TTC549 (cell line): ENCODE measurements around the gene KISS1.

Source experiments
- FAIRE-seq: peaks from 2 replicates; lab custom pipeline; 2012; peaks lifted over from hg19 to GRCh38; lab: Jason Lieb, UNC

KISS1 gene

DNA sequence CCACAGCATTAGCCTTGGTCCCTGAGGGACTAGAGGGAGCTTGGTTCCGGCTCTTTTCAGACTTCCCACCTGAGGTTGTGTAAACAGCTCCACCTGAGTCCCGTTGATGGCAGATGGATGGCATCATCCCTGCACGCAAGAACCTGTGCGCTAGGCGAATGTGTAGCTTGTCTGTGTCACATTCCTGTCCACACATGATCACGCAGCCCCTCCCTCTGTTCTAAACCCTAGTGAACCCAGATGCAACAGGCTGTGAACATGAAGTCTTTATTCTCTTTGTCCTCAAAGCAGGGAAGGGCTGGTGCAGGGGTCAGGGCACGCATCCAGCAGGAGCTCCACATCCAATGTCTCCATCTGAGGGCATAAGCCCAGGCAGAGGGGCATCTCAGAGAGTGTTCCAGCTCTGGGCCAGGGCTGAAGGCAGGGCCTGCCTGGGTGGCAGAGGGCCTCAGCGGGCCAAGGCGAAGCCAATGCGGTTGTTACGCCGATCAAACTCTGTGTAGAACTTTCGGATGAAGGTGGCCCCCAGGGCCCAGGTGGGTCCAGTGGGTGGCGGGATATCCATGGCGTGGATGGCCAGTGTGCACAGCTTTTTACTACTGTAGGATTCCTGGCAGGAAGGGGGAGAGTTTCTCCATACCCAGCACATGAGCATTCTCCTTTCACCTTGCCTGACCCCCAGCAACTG is 41.6 kb downstream of the KISS1 start:
- FAIRE-seq, result no peak

GRCh38 chr1:204153667-204154066 is 42.6 kb downstream of the KISS1 start:
- no peak for FAIRE-seq

GRCh38 chr1:204152310-204153044 is 43.8 kb downstream of the KISS1 start:
- FAIRE-seq, result no peak

DNA sequence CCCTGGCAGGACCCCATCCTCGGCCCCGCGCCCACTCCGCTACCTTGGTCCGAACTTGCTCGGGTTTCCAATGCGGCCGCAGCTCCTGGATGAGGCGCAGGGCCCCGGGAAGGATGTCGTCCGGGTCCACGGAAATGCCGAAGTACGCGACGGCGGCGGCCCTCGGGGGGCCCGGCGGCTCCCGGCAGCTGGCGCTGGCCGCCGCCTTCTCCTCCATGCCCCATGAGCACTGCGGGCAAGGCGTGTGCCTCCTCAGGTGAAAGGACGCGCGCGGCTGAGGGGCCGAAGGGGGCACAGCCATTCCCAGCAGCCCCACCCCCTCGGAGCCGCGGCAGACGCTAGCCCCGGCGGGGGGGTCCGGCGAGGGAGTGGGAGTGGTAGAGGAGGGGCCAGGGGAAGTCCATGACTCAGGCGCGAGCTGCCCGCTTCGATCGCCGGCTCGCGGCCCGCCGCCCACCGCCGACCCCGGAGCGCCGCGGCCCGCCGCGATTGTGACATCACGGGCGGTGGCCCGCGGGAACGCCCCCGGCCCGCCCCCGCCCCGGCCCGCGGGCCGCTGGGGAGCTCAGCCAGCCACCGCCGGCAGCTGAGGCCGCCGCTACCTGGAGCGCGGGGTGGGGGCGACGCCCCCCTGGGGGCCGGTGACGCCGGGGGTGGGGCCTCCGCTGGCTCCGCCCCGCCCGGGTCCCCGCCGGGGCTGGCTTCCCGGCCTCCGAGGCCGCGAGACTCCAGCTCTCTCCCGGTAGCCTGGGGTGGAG is 44.6 kb downstream of the KISS1 start, which contains the start of gene ETNK2:
ETNK2 (minus strand) TSS at position 493 of the 758 bp plus-strand sequence; CDS start at position 301, 192 bp downstream.
- FAIRE-seq, result no peak

DNA sequence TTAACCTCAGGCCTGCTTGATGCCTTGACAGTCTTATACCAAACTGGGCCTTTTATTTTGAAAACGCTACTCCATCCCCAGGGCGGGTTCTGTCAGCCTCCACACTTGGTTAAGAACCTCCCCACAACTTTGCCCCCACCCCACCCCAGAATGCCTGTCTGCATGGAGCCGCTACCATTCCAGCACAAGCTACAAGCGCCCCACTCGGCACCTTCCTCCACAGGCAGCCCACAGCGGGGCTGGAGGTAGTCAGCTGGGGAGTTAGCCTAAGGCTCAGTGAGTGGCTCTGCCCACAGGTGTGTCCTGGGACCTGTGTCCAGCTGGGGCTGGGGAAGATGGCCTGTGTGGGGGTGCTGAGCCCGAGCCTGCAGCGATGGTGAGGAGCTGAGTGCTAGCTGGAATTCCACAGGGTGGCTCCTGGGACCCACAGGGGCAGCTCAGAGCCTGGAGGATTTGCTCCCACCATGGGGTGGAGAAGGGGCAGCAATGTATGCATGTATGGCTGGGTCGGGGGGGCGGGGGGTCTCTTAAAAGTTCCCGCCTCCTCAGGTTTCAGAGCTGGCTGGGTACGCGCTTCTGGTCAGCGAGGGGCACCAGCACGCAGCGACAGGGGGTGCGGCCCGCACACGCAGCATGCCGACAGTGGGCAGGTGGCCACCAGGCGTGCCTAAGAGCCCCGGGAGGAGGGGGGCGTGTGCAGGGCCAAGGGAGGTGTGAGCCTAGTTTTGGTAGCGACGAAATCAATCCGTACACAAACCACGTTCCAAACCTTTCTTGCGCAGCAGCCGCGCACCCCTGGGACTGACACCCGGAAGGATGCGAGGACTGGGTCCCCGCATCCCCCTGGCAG is 45.4 kb downstream of the KISS1 start:
- no peak for FAIRE-seq

- FAIRE-seq, result no peak
Observed at GRCh38 chr1:204149635-204150565, 46.4 kb downstream of the KISS1 start.

DNA sequence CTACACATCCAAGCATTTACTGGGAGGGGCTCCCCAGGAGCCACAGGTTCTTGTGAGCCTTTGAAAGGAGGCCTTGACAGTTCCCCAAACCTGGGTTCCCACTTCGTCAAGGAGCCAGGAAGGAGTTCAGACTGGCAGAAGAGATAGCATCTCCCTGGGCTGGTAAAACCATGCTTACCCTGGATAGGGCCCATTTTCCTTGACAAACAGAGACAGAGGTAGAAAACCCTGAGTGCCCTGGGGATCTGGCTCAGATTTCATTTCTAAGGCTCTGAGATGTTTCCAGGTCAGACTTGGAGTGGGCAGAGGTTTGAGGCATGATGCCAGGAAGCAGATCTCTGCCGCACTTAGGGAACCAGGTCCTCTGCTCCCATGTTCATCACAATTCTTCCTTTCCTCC is 47.2 kb downstream of the KISS1 start:
- FAIRE-seq, result no peak

- no peak for FAIRE-seq
Observed at GRCh38 chr1:204147406-204148383, 48.6 kb downstream of the KISS1 start.

DNA sequence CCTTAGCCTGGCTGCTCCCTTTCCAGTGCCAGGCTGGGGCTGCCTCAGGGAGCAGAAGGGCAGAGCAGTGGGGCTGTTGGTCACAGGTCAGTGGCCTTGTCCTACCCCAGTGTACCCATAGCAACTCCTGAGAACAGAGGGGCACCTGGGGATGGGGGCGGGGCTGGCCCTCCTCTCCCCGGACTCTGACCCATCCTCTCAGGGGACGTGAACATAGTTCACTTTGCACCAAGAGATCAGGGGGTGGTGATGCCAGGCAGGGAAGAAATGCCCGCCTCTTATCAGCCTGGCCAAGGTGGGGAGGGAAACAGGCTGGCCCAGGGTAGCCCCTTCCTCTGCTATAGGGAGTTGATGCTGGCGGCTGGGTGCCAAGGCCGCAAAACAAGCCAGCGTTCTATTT is 49.3 kb downstream of the KISS1 start:
- no peak for FAIRE-seq

DNA sequence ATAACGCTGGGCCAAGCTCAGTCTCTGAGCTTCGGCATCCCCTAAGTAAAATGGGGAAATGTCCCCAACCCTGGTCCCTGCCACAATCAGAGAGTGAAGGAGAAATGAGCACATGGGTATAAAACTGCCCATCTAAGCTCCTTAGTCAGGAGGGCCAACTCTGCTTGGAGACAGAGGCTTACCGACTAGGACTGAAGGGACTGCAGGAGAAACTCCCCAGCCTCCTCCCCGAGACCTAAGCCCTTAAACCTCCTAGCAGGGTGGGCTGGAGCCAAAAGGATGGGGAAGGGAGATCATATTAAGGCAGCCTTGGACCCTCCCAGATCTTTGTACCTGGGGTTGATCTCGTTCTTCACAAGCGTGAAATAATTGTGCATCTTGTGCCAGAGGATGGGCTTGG is 50.0 kb downstream of the KISS1 start:
- no peak for FAIRE-seq

- no peak for FAIRE-seq
Observed at GRCh38 chr1:204145033-204145504, 51.2 kb downstream of the KISS1 start.

GRCh38 chr1:204143276-204144041 is 52.8 kb downstream of the KISS1 start:
- no peak for FAIRE-seq

GRCh38 chr1:204142032-204142974 is 54.0 kb downstream of the KISS1 start:
- no peak for FAIRE-seq

- no peak for FAIRE-seq
Observed at GRCh38 chr1:204141131-204141530, 55.2 kb downstream of the KISS1 start.
